Measurements from ENCODE around the gene DDX41. TPM values are rescaled to one million over a fixed set of nuclear protein-coding genes. Genes with fewer than 3 reads are reported as not detected.

Gene DDX41
- total and polyA plus RNA-seq, 2 of the 13 experiments (the other 11 are each of a cell fraction or from before 2014, with no cell fraction given), result 62.8 to 105 TPM

DNA sequence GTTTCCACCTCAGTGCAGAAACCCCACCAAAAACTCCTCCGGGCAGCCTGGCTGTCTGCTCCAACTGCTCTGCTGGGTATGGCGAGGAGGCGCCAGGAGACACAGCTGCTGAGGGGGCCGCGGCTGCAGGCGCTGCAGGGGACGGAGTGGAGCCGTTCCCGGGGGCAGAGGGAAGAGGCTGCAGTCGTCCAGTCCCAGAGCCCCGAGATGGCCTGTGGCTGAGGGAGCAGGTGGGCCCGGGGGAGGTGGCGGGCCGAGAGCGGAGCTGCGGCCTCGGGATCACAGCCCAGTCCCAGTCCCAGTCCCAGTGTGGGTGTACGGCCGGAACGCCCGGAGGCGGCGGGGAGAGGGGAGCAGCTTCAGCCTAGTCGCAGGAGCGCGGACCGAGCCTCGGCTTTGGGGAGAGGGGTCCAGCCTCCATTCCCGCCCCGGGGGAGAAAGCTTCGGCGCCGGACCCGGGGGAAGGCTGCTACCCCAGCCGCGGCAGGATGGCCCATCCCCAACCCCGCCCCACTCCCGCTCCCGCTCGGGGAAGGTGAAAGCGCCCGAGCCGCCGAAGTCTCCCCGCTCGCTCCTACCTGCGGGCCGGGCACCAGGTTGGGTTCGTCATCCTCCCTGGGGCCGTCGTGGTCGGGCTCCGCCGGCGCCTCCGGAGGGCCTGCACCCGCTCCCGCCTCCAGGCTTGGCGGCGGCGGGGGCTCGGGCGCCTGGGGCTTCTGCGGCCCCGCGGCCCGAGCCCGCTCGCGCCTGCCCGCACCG, 37.1 kb upstream of the DDX41 start (continued):
- TF ChIP-seq UBTF (CRISPR knock-in tag; IDR thresholded peaks at IDR 0.05) (peak; percentile 39; the same call in 1 of the 2 replicates), PHF8 (CRISPR knock-in tag; IDR thresholded peaks at IDR 0.05) (peak; percentile 38; the same call in 1 of the 2 replicates), DMAP1 (CRISPR knock-in tag; IDR thresholded peaks at IDR 0.05) (peak; percentile 9; the same call in 1 of the 2 replicates), ZBTB20 (CRISPR knock-in tag; IDR thresholded peaks at IDR 0.05; ENCODE audit: borderline replicate concordance, low read depth) (peak; percentile 11; the same call in 1 of the 2 replicates), IRX3 (CRISPR knock-in tag; IDR thresholded peaks at IDR 0.05; ENCODE audit: borderline replicate concordance, low read depth) (0 out of 2 replicates have a peak, but pooled peaks have one; percentile 28), HNF1B (CRISPR knock-in tag; IDR thresholded peaks at IDR 0.05) (peak; percentile 11; the same call in 1 of the 2 replicates), BORCS8-MEF2B (CRISPR knock-in tag; IDR thresholded peaks at IDR 0.05) (0 out of 2 replicates have a peak, but pooled peaks have one; percentile 30), HMGXB4 (CRISPR knock-in tag; IDR thresholded peaks at IDR 0.05; ENCODE audit: borderline replicate concordance in 1 of 2, low read depth in 1 of 2) (peak in 1 of 2 experiments; percentile 8; a peak in 1 of 4 replicates), TGIF2 (CRISPR knock-in tag; IDR thresholded peaks at IDR 0.05) (no peak), POGK (CRISPR knock-in tag; conservative IDR thresholded peaks at IDR 0.05) (0 out of 2 replicates have a peak, but pooled peaks have one; percentile 24), HOXA9 (CRISPR knock-in tag; IDR thresholded peaks at IDR 0.05; ENCODE audit: borderline replicate concordance) (no peak), CSRNP1 (CRISPR knock-in tag; IDR thresholded peaks at IDR 0.05) (peak; percentile 67; the same call in 1 of the 2 replicates)

Data from HepG2 (cell line).